HG02973 (cell line): ENCODE measurements around the gene IFI27L2.

Experiments used
- ATAC-seq: cut with Tn5 transposase; IDR thresholded peaks from one replicate; pipeline ENCODE4 v1.9.1; 2021; ENCODE audit warnings: moderate library complexity; ENCODE audit not compliant: unreplicated experiment

The IFI27L2 gene

DNA sequence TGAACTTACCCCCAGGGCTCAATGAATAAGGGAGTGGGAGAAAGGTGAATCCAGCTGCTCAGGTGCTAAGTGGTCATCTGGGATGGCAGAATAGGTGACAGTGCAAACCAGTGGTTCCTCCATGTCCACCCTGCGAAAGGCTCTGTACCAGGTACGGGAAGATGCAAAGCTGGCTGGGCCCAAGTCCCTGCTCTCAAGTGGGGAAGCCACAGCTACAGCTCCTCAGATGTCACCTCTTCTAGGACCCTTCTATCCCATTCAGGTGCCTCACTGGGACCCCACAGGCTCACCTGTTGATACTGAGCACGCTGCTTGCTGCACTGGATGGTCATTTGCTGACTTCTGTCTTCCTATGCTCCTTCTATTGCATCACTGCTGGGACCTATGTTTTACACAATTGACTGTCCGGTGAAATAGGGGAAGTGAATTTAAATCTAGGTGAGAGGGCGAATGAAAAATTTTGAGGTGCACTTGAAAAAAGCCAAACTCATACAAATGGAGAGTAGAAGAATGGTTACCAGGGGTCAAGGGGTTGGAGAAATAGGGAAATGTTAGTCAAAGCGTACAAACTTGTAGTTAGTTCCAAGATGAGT lies 24.4 kb upstream of the IFI27L2 start:
- ATAC-seq: no peak

DNA sequence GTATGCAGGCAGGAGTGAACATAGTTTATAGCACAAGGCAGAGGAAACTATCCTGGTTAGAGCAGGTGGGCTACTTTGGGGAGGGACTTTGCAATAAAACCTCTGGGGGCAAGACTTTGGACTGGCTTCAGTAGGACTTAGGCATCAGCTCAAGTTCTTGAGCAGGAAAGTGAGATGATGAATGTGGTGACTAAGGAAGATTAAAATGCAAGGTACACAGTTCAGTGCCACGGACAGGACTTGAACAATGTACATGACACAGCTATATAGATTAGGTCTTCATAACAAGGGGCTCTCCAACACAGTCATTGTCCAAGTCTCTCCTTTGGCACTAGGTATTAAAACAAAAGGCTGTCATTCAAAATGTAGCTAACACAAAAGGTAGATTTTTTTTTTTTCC lies 23.3 kb upstream of the IFI27L2 start:
- ATAC-seq: no peak

DNA sequence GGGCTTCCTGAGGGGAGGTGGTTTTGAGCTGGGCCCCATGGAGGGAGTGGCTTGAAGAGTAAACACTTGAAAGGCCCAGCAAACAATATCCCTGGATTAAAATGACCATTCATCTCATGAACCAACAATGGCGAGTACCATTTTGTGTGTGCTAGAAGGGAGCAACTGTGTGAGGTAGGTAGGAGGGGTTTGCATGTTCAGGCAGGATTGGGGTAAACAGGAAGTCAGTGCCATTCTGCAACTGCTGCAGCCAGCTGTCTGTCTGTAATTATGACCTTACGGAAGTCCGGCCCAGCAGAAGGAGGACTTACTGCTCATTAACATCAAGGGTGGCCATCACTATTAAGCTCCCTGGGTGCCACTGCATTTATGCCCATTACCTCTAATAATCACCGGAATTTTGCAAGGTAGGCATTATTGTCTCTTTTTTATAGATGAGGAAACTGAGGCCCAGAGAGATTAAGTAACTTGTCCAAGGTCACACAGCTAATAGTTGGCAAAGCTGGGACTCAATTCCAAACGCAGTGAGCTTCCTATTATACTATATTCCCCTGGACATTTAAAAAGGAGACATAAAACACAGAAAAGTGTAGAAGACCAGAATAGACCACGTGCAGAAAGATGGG lies 16.6 kb upstream of the IFI27L2 start:
- ATAC-seq: no peak

DNA sequence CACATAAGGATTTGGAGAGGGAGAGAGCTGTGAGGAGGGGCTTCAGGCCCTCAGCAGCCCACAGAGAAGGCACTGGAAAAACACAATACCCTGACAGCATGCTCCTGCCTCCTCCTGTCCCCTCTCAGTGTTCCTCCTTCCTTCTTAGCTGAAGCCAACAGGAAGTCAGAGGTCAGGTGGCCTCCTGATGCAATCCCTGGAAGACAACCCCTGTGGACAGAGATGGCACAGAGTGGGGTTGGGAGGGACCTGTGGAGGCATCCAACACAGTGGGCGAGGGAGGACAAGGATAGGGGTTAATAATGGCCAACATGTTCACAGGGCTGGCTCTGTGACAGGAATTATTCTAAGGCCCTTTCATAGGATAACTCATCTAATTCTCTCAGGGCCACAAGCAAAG lies 15.4 kb upstream of the IFI27L2 start:
- ATAC-seq: no peak

DNA sequence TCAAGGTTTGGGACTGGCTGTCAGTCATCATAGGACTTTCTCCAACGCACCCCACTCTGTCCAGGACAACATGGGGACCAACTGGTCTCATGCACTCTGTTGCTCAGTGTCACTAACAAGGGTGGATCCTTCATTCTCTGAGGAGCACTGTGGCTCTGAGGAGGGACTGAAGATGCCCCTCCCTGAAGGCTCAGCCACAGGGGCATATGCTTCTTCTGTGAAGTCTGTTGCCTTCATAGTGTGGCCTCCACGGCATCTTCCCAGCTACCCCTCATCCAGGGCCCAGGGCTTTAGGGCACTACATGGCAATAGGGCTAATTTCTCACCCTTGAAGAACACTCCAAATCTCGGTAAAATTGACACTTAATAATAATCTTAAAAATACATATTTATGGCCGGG lies 14.3 kb upstream of the IFI27L2 start:
- no peak for ATAC-seq

DNA sequence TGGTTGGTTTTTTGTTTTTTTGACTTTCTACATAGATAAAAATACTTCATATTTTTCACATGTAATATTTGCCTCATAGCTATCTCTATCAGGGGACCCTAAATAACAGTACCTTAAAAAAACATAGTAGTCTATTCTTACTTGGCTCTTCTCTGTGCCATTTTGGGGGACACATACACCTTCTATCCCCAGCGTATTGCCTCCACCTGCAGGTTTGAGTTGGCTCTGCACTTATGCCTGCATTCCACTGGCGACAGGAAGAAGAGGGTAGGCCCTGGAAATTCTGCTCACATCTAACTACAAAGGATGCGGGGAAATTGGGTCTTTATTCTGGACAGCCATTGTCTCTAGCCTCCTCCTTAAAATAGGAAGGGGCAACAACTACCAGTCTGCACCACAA lies 13.8 kb upstream of the IFI27L2 start:
- ATAC-seq: no peak

DNA sequence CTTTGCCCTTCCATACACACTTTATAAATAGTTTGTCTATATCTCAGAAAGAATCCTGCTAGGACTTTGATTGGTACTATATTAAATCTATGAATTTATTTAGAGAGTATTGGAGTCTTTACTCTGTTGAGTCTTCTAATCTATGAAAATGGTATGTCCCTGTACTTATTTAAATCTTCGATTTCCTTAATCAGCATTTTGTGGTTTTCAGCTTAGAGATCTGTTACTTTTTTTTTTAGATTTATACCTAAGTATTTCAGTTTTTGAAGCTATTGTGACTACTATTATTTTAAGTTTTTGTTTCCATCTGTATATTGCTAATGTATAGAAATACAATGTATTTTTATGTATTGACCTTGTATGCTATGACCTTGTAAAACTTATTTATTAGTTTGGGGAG lies 13.4 kb upstream of the IFI27L2 start:
- ATAC-seq: no peak

DNA sequence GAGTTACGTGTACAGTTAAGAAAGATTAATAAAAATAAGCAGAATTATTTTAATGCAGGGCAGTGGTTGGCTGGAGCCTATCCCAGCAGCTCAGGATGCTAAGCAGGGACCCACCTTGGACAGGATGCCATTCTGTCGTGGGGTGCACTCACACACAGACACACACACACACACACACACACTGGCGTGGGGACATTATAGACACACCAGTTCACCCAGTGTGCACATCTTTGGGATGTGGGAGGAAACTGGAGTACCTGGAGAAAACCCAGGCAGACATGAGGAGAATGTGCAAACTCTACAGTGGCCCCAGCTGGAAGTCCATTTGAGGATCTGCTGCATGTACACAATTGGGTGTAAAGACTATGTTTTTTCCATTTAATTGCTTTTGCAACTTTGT lies 12.8 kb upstream of the IFI27L2 start:
- ATAC-seq: no peak

DNA sequence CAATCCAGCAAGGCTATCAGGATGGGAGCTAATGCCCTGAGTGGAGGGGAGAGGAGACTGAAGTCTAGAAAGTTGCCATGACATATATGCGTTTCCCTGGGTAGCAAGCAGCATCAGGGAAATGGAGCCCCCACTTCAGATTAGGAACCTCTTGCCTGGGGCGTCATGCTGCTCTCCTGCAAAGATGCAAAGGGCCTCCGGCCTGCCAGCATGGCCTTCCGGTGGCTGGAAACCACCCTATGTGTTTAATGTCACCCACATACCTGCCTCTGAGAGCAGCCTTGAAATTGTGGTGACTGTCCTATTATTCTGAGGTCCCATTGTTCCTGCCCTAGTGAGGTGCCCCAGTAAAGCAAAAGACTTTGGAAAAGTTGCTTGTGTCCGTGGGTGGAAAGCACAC lies 10.0 kb upstream of the IFI27L2 start:
- ATAC-seq: no peak

DNA sequence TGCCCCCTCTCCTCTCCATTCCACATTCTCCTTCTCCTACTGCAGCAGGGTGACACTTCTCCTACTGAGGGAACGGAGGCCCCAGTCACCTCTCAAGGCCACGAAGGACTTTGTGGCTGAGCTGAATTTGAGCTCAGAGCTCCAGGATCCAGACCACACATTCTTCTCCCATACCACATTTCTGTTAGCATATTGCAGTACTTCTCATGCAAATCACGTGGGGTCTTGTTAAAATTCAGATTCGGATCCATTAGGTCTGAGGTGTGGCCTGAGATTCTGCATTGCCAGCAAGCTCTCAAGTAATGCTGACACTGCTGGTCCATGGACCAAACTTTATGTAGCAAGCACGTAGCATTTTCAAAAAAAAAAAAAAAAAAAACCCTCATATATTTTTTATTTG lies 9.6 kb upstream of the IFI27L2 start:
- no peak for ATAC-seq

DNA sequence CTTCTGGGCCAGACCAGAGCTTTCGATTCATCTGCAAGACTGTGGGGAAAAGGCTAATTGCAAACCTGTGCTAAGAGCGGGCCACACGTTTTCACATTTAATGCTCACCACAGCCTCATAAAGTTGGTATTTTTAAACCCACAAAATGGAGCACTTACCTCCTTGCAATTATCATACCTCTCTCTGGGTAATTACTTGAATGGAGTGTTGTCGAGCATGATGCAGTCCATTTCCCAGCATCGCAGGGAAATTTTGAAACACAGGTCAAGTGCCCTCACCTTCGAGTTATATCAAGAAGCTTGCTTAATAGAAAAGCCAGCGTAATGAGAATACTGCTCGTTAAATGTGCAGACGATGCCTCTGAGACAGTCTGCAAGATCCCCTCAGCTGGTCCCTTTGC lies 8.8 kb upstream of the IFI27L2 start:
- ATAC-seq: no peak

DNA sequence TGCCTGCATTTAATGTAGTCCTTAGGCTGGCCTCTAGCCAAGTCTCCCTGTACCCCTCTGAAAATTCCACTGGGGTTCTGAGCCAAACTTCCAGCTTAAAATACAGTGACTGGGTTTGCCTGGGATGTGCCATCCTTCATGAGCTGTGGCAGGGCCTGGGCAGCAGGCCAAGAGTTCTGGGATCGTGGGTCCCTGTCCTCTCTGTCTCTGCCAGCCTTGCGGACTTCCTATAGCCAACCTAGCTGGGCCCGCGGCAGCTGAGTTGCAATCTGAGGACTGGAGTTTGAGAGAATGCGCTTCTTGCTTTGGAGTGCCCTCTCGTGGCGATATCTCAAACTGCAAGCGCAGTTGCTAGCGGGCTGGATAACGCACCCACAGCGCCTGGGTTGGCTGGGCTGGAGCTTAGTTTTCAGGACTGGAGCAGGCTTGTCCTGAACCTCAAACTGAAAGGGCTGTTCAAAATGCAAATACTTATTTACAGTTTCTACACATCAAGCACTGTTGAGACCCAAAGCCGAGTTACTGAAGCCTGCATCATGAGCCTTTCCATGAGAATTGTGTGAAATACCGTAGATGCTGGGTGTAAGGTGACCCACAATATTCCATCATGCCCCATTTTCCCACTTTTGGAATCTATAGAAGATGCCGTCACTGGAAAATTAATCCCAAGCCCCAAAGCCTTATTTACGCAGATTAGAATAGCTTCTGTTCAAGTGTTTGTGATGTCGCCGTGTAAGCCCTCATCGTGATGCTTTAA lies 7.3 kb upstream of the IFI27L2 start:
- ATAC-seq: peak; percentile 68

DNA sequence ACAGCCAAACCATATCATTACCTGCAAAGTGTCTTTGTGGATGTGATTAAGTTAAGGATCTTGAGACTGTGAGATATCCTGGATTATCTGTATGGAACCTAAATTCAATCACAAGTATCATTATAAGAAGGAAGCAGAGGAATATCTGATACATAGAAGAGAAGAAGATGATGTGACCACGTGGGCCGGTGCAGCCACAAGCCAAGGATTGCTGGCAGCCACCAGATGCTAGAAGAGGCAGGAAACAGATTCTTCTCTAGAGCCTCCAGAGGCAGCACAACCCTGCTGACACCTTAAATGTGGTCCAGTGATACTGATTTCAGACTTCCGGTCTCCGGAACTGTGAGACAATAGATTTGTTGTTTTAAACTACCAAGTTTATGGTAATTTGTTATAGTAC lies 6.1 kb upstream of the IFI27L2 start:
- ATAC-seq: no peak

DNA sequence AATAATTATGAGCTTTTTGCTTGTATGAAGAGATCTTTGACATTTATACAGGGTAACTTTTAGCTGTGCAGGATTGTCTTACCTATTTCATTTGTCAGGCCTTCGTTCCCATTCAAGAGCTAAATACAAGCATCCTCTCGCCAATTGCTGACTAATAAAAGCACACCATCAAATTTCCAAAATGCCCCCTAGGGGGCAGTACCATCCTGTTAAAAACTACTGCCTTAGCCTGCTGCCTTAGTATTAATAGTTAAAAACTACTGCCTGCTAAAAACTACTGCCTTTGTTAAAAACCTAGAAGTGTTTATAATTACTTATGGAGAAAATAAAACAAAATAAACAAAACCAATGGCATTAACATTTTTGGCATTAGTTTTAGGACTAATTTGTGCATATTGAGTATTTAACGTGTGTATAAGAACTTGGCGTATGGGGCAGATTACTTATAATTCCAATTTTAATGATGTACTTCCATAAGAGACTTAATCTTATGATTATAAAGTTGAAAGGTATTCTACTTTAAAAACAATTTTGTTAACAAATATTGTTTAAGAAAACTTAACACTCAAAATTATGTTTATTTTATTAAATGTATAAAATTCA lies 3.0 kb upstream of the IFI27L2 start:
- no peak for ATAC-seq

DNA sequence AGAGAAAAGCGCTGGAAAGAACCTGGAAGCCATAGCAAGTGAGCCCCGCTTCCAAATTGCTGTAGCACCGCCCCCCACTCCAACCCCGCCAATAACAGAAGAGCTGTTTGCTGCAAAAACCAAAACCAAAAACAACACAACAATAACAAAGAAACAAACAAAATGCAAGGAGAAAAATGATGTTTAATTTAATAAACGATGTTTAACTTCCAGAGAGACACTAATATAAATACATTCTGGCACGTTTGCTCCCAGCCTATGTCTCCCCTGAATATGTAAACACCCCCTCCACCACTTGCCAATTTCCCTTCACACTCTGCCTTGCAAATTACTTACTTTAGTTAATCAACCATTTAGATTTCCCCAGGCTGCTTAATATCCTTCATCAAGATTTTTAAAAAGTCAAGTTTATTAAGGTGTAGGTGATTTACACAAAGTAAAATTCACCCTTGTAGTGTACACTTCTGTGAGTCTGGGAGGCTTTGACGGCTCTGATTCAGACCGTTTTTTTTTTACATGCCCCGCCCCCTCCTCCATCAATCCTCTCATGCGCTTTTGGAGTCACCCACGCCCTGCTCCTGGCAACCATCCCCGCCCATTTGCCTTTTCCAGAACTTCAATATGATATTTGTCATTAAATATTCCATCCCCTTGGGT lies 482 bp upstream of the IFI27L2 start:
- ATAC-seq: no peak

DNA sequence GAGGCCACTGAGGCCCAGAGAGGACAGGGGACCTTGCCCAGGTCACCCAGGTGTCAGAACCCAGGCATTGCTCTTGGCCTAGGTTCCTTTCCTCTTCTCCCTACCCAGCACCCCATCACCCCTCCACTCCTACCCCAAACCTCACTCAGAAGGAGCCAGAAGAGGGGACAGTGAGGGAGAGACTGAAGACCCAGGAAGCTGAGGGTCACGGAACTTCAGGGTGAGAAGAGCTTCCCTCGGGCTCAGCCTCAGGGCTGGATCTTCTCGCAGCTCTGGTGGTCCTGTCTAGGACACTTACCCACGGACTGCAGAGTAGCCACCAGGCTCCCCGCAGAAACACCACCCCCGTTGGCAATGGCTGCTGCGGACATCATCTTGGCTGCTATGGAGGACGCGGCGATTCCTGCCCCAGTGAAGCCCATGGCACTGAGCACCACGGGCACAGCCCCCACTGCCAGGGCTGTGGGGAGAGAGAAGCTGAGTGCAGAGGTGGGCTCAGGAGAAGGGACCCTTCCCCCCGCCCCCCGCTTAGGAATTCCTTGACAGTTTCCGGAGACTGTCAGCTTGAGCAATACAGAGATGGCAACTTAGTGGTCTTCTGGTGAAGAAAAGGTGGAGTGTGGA lies 1.1 kb downstream of the IFI27L2 start:
- no peak for ATAC-seq

DNA sequence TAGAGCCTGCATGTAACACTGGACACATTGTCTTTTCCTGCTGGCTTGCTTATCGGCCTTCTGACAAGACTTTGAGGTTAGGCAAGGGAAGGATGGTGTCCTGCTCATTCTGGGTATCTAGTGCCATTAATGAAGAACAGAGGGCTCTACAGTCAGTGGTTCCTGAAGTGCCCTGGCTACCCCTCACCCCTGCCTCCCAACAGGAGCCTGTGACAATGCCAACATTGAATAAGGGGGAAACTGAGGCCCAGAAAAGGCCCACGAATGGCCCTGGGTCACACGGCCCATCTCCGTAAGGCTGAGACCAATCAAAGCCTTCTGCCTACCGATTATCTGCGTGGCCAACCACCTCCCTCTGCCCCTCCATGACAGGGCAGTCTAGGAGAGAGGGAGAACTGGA lies 2.1 kb downstream of the IFI27L2 start:
- no peak for ATAC-seq

DNA sequence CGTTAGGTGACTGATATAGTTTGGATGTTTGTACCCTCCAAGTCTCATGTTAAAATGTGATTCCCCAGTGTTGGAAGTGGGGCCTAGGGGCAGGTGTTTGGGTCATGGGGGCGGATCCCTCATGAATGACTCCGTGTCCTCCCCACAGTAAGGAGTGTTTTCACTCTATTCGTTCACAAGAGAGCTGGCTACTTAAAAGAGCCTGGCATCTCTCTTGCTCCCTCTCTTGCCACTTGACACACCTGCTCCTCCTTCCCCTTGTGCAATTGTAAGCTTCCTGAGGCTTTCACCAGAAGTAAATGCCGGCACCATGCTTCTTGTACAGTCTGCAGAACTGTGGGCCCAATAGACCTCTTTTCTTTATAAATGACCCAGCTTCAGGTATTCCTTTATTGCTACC lies 2.6 kb downstream of the IFI27L2 start:
- no peak for ATAC-seq

DNA sequence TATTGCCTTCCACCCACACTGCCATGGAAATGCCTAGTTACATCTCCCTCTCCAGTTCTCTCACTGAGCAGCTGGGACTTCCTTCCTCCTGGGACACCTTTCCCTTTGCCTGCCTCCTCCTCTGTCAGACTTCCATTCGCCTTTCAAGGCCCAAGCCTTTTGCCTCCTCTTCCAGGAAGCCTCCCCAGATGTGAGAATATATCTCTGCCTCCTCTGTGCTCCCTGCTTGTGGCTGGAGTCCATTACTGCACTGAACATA lies 3.1 kb downstream of the IFI27L2 start:
- no peak for ATAC-seq

DNA sequence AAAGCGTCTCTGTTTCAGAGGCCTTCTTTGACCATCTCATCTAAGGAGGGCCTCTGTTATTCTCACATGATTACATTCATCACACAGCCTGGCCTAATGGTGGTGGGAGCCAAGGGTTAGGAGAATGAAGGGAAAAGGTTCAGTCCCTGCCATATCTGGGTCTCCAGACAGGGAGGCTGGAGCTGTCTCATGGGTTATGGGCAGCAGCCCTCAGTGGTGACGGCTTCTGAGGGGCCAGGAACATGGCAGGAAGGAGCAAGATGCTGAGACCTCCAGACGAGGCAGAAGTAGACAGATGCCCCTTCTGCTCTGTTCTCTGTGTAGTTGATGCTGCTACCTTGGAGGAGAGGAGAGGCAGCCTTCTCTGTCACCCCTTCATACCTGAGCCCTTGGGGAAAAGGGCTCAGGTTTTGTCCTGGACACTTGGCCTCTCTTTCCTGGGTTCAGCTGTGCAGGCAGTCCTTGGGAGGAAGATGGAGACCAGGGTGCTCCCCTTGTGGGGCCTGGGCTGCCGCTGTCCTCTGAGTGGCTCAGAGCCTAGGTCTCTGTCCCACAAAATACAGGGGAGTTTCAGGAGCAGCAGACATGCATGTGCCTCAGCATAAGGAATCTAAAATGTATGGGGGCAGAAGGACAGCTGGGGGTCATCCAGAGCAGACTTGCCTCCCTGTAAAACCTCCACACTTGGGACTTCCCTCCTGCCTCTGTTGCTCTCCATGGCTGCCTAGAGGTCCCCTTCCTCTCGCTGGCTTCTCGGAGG lies 3.6 kb downstream of the IFI27L2 start:
- ATAC-seq: no peak
